Measurements from ENCODE around the gene ZNF384. TPM values are rescaled to one million over a fixed set of nuclear protein-coding genes. Genes with fewer than 3 reads are reported as not detected.

Gene ZNF384
- total and polyA plus RNA-seq, 2 of the 8 experiments (the other 6 are each of a cell fraction or from before 2014, with no cell fraction given) = 59.0 to 59.6 TPM

- no peak for TF ChIP-seq POLR2AphosphoS5 (IDR thresholded peaks at IDR 0.05; ENCODE audit: low read depth, low read length)
- TF ChIP-seq ZNF274 (IDR thresholded peaks at IDR 0.05; ENCODE audit: borderline replicate concordance, extremely low read depth, low read length) = no peak
- TF ChIP-seq CHD1 (IDR thresholded peaks at IDR 0.05; ENCODE audit: low read depth, low read length) = no peak
- TF ChIP-seq NANOG (IDR thresholded peaks at IDR 0.05; ENCODE audit: insufficient read depth, low read depth, low read length, poor library complexity, severe bottlenecking) = no peak
These were observed 48.7 kb downstream of the ZNF384 start (continued) for GRCh38 chr12:6640497-6640896.

All from H1 (cell line).